Measurements from ENCODE around the gene MYH10.
"Not testable (repeated sequence)": the region's sequence is repeated elsewhere in the genome, so short reads cannot be mapped to it uniquely, and the experiment has no call there.

Gene MYH10

GRCh38 chr17:8630227-8630801 is at the start of gene MYH10:
TSS of gene MYH10 (minus strand) at chr17:8630725. CDS start at chr17:8623246, 7,479 bp downstream.
- DNase-seq, result no peak

DNA sequence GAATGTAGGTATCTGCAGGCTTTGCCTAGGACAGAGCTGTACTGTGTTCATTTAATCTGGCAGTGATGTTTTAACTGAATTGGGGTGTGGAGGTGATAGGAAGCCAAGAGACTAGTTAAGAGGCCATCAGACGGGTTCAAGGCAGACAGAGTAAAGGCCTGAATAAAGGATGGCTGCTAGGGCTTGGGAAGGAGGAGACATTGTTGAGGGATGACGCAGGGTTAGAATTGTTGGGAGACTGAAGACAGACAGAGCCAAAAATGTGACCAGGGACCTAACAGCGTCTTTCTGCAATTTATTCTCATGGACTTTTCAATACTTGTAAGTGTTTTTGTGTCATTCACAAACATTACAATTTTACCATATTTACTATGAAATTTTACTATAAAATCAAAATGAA is 48.6 kb upstream of the MYH10 start:
- DNase-seq, result no peak

DNA sequence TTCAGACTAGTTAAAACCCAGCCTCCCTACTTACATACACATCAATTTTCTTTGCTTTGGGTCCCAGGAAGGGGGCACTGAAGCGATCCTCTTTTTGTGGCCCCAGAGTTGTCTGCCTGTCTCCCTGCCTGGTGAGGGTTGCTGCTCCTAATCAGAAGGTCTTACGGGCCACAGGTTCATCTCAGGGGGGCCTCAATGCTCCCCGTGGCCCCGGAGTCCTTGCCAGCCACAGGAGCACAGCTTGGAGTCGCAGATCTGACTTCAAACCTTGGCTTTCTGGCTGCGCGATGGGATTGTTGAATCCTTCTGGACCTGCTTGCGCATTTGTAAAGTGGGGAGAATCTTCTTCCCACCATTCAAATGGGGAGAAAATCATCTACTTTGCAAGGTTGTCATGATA is 44.8 kb upstream of the MYH10 start:
- no peak for DNase-seq

- DNase-seq, result no peak
Measured at GRCh38 chr17:8674344-8675305, 44.1 kb upstream of the MYH10 start.

GRCh38 chr17:8673612-8674011 is 43.1 kb upstream of the MYH10 start:
- no peak for DNase-seq

- no peak for DNase-seq
Measured at GRCh38 chr17:8672326-8672725, 41.8 kb upstream of the MYH10 start.

DNA sequence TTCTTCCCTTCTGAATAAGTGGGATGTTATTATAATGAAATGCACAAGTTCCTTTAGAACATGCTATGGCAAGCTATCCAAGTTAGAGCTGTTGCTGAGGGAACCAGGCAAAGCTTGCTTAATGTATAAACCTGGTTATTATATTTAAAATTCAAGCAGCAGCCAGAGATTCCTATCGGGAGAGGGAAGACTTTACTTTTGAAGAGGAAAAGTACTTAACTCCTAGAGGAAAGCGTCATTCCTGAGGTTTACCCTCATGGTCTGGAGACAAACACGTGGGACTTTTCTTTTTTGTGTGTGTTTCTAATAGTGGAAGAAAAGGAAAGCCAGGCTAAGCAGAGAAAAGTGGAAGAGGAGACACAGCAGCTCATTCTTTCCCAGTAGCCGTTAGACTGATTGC is 39.9 kb upstream of the MYH10 start:
- no peak for DNase-seq

- no peak for DNase-seq
Measured at GRCh38 chr17:8668176-8668740, 37.7 kb upstream of the MYH10 start.

GRCh38 chr17:8667421-8667820 is 36.9 kb upstream of the MYH10 start:
- no peak for DNase-seq

DNA sequence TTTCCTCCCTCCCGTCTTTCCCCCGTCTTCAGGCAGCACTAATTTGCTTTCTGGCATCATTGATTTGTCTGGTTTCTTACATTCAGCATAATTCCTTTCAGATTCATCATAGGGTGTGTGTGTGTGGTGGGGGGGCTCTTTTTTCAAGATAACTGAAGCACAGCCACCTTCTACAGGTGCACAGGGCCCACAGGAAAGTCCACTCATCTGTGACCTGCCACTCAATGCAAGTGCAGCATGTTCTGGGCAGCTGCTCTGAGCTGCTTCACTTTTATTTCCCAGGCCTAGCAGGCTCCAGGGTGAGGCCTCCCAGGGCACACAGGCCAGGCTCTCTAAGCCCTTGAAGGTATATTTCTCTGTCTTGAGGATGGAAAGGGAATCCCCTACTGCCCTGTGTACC is 35.2 kb upstream of the MYH10 start:
- DNase-seq, result no peak

GRCh38 chr17:8664456-8665126 is 34.1 kb upstream of the MYH10 start:
- no peak for DNase-seq

- DNase-seq, result no peak
Measured at GRCh38 chr17:8662973-8663372, 32.4 kb upstream of the MYH10 start.

DNA sequence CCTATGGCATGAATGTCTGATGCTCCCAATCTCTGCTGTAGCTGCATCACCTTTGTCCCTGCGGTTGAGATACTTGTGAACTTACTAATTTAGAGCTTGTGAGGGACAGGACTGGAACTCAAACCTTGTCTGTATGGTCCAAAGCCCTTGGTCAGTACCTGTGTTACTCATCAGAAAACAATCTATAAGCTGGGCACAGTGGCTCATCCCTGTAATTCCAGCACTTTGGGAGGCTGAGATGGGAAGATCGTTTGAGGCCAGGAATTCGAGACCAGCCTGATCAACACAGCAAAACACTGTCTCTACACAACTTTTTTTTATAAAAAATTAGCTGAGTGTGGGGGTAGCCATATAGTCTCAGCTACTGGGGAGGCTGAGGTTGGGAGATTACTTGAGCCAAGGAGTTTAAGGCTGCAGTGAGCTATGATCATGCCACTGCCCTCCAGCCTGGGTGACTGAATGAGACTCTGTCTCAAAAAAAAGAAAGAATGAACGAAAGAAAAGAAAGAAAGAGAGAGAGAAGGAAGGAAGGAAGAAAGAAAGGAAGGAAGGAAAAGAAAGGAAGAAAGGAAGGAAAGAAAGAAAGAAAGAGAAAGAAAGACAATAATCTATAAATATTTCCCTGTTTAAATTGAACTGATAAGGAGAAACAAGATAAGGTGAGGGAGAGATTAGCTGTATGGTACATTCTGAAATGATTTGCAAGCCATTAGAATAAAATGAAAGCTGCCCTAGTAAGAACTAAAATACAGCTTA is 31.7 kb upstream of the MYH10 start:
- DNase-seq, result no peak

DNA sequence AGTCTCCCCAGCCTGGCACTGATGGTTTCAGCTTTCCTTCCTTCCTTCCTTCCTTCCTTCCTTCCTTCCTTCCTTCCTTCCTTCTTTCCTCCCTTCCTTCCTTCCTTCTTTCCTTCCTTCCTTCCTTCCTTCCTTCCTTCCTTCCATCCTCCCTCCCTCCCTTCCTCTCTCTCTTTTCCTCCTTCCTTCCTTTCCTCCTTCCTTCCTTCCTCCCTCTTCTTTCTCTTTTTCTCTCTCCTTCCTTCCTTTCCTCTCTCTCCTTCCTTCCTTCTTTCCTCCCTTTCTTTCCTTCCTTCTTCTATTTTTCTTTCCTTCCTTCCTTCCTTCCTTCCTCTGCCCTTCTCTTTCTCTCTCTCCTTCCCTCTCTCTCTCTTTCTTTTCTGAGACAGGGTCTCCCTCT is 30.2 kb upstream of the MYH10 start:
- not testable (repeated sequence) for DNase-seq

DNA sequence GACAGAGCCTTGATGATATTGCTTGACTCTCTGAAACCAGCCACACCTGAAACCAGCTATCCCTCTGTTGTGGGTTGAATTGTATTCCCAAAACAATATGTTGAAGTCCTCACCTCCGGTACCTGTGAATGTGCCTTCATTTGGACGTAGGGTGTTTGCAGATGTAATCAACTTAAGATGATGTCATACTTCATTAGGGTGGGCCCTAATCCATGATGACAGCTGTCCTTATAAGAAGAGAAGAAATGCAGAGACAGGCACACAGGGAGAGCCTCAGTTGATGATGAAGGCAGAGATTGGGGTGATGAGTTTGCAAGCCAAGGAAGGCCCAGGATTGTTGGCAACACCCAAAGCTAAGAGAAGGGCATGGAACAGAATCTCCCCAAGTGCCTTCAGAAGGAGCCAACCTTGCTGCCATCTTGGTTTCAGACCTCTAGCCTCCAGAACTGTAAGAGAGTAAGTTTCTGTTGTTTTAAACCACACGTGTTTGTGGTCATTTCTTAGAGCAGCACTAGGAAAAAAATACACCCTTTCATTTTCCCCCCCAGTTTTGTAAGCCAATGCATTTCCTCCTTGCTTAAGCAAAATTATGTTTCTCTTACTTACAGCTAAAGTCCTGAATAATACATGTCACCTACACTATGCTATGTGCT is 29.4 kb upstream of the MYH10 start:
- no peak for DNase-seq

DNA sequence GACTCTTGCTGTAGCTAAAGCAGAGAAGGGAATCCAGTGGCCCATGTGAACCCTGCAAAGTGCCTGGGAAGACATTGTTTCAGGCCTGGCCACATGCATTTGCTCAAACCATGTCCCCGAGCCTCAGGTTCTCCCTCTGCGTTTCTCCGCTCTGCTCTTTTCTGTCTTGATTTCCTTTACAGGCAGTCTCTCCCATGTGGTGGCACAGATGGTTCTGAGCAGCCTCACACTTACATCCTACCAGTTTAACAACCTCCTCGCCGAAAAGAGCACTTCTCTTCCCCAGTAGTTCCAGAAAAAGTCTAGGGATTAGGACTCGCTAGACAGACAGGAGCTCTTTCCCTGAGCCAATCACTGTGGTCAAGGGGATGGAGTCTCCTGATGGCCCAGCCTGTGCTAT is 28.3 kb upstream of the MYH10 start:
- DNase-seq, result no peak

DNA sequence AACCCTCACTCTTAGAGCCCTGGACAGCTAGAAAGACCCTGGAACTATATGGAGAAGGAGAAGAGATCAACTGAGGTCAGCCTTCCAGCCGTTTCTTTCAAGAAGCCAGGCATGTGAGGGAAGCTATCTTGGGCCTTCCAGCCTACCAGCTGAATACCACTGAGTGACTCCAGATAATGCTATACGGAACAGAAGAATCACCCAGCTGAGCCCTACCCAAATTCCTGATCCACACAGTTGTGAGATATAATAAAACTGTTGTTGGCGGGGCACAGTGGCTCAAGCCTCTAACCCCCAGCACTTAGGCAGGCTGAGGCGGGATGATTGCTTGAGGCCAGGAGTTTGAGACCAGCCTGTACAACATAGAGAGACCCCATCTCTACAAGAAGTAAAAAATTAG is 26.2 kb upstream of the MYH10 start:
- DNase-seq, result no peak

DNA sequence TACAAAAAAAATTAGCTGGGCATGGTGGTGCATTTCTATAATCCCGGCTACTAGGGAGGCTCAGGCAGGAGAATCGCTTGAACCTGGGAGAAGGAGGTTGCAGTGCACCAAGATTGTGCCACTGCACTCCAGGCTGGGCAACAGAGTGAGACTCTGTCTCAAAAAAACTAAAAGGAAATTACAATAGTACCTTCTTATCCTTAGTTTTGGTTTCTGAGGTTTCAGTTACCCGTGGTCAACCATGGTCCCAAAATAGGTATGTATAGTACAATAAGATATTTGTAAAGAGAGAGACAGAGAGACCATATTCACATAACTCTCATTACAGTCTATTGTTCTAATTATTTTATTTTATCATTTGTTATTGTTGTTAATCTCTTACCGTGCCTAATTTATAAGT is 24.3 kb upstream of the MYH10 start:
- no peak for DNase-seq

DNA sequence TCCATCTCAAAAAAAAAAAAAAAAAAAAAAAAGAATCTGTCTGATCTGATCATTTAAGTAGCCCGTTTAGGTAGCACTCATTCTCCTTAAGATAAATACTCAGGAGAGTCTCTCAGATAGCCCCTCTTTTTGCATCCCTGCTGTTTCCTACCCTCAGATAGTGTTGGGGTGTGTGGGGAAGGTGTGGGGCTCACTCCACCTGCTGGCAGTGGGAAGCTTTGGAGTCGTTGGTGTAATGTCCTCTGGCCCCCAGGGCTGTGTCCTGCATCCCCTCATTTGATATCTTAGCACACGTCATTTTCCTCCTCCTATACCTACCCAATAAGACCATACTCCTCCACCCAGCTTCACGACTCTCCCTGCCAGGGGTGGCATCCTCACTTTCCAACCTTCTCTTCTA is 20.5 kb upstream of the MYH10 start:
- no peak for DNase-seq

DNA sequence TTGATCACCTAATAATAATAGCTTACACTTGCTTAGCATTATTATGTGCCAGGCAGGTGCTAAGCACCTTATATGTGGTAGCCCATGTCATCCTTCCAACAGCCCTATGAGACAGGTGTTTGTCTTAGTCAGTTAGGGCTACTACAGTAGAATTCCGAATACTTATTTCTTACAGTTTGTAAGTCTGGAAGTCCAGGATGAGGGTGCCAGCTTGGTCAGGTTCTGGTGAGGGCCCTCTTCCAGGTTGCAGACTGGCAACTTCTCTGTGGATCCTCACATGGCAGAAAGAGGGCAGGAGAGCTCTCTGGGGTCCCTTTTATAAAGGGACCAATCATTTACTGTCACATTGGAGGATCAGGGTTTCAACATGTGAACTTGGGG is 19.6 kb upstream of the MYH10 start:
- no peak for DNase-seq

DNA sequence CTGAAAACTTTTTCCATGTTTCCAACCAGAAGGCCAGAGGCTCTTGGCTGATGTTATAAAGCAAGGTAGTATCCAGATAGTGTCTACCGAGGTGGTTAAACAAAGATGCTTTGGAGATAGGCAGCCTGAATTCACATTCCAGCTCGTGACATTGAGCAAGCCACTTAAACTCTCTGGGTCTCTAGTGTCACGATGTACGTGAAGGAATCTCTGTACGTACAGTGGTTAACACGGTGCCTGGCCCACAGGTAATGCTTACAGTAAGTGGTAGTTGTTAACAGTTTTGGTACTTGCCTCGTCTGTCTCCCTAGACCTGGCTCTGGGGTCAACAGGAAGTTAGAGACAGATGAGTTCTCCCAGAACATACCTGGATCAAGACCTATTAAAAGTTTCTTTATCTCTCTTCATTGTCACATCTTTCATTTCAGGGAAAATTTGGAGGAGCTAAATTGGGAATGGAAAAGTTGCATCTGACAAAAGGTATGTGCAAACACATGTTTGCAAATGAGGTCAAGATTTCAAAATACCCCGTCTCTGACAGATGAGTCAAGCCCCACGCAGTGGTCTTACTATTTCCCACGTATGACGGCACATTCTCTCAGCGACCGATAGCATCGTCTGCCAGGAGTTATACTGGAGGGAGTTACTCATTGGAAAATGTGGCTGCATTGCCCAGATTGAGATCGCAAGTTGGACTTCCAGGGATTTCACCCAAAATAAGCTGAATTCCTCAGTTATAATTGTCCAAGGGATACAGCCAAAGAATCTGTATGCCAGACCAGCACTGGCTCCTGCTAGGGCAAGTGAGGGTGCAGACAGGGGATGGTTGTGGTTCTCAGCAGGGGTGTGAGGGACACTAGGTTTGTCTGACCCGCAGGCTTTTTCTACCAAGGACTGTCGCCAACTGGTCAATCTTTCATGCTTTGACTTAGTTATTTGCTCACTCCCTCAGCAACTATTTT is 18.9 kb upstream of the MYH10 start:
- no peak for DNase-seq

Measured in CD4-positive, alpha-beta T cell treated with Interleukin-6 for 4 hours (primary cell).